Activated naive CD8-positive, alpha-beta T cell treated with anti-CD3 and anti-CD28 coated beads, Interleukin-2, amount 10 ng/mL, durations not matched to agents 7 days and 5 days (primary cell): ENCODE measurements around the gene DAPK1. TPM values are rescaled to one million over a fixed set of nuclear protein-coding genes. Genes with fewer than 3 reads are reported as not detected.
"Not testable (repeated sequence)": the region's sequence is repeated elsewhere in the genome, so short reads cannot be mapped to it uniquely, and the experiment has no call there.

Source experiments
- ATAC-seq: fragments of 150-1000 bp; cut with Tn5 transposase; one replicate; pipeline ENCODE4 v1.10.0; 2021; ENCODE audit warnings: low read depth, moderate library complexity
- POLR2A ChIA-PET: fragments of 350-600 bp; sonication (Branson Sonifier 250); formaldehyde crosslinking; loops from one replicate; lab custom pipeline; 2021; ENCODE audit warnings: antibody characterized with exemption; lab: Charles Lee
- DNase-seq: peaks from one replicate; pipeline ENCODE4 v3.0.0; 2021
- H3K27ac Mint-ChIP-seq: one replicate; pipeline ENCODE4 v1.8.0; 2022; ENCODE audit warnings: mild to moderate bottlenecking, mixed read lengths
- H3K27me3 Mint-ChIP-seq: one replicate; pipeline ENCODE4 v1.8.0; 2022; ENCODE audit warnings: mild to moderate bottlenecking, moderate library complexity, mixed read lengths
- H3K36me3 Mint-ChIP-seq: one replicate; pipeline ENCODE4 v1.8.0; 2021; ENCODE audit warnings: mild to moderate bottlenecking, mixed read lengths
- H3K4me1 Mint-ChIP-seq: one replicate; pipeline ENCODE4 v1.8.0; 2021; ENCODE audit warnings: mixed read lengths
- H3K4me3 Mint-ChIP-seq: one replicate; pipeline ENCODE4 v1.8.0; 2022; ENCODE audit warnings: mild to moderate bottlenecking, moderate library complexity, mixed read lengths
- H3K9me3 Mint-ChIP-seq: one replicate; pipeline ENCODE4 v1.8.0; 2021; ENCODE audit warnings: mixed read lengths
- total RNA-seq, 2 experiments: library from RNA; stranded (reverse); gene quantifications; one replicate each; pipeline ENCODE4 v1.2.3, GENCODE V29; 2021

The DAPK1 gene
- total RNA-seq, 2 experiments from 2014 or later = 1.2 to 1.3 TPM

- H3K36me3 Mint-ChIP-seq = no peaks in the 10 kb centered on the region
- no peak overlapping the region for H3K4me3 Mint-ChIP-seq
- POLR2A ChIA-PET = no interaction called here
- no peak for DNase-seq
- peaks cover 5% of the 10 kb centered on the region for H3K4me1 Mint-ChIP-seq
- no peak overlapping the region for H3K27ac Mint-ChIP-seq
- peaks cover 5% of the 10 kb centered on the region for H3K27me3 Mint-ChIP-seq
- ATAC-seq = no peak
- H3K9me3 Mint-ChIP-seq = peaks cover 2% of the 10 kb centered on the region
Measured at GRCh38 chr9:87731321-87731720, 233.7 kb downstream of the DAPK1 start.

- peaks cover 2% of the 10 kb centered on the region for H3K9me3 Mint-ChIP-seq
- DNase-seq (no peak), ATAC-seq (no peak)
- POLR2A ChIA-PET = no interaction called here
- H3K36me3 Mint-ChIP-seq = no peaks in the 10 kb centered on the region
- H3K27ac Mint-ChIP-seq = no peak overlapping the region
- H3K4me3 Mint-ChIP-seq = no peak overlapping the region
- peaks cover 7% of the 10 kb centered on the region for H3K27me3 Mint-ChIP-seq
- H3K4me1 Mint-ChIP-seq = peaks cover 3% of the 10 kb centered on the region
Measured at GRCh38 chr9:87732344-87732743, 234.7 kb downstream of the DAPK1 start.

GRCh38 chr9:87732756-87733155, 235.1 kb downstream of the DAPK1 start:
- ATAC-seq = no peak
- Mint-ChIP-seq H3K9me3 (peaks cover 2% of the 10 kb centered on the region), H3K27me3 (peaks cover 7% of the 10 kb centered on the region), H3K4me1 (peaks cover 3% of the 10 kb centered on the region), H3K4me3 (no peak overlapping the region), H3K27ac (no peak overlapping the region), H3K36me3 (no peaks in the 10 kb centered on the region)
- POLR2A ChIA-PET = no interaction called here
- DNase-seq = no peak

- no peak for DNase-seq
- peaks cover 3% of the 10 kb centered on the region for H3K4me1 Mint-ChIP-seq
- peaks cover 4% of the 10 kb centered on the region for H3K9me3 Mint-ChIP-seq
- no peak overlapping the region for H3K27ac Mint-ChIP-seq
- no peak for ATAC-seq
- peaks cover 7% of the 10 kb centered on the region for H3K27me3 Mint-ChIP-seq
- H3K4me3 Mint-ChIP-seq = no peak overlapping the region
- POLR2A ChIA-PET = no interaction called here
- no peaks in the 10 kb centered on the region for H3K36me3 Mint-ChIP-seq
Measured at GRCh38 chr9:87733273-87734052, 235.8 kb downstream of the DAPK1 start.

- POLR2A ChIA-PET = no interaction called here
- ATAC-seq = no peak
- Mint-ChIP-seq H3K27me3 (peaks cover 7% of the 10 kb centered on the region), H3K4me3 (no peak overlapping the region), H3K27ac (no peak overlapping the region), H3K4me1 (peaks cover 3% of the 10 kb centered on the region), H3K9me3 (peaks cover 4% of the 10 kb centered on the region), H3K36me3 (no peaks in the 10 kb centered on the region)
- DNase-seq = no peak
Measured at GRCh38 chr9:87734106-87734505, 236.4 kb downstream of the DAPK1 start.

GRCh38 chr9:87739546-87739945, 241.9 kb downstream of the DAPK1 start:
- H3K27ac Mint-ChIP-seq = no peak overlapping the region
- POLR2A ChIA-PET = no interaction called here
- no peaks in the 10 kb centered on the region for H3K36me3 Mint-ChIP-seq
- no peak for ATAC-seq
- peaks cover 7% of the 10 kb centered on the region for H3K9me3 Mint-ChIP-seq
- no peak overlapping the region for H3K4me3 Mint-ChIP-seq
- no peak for DNase-seq
- H3K4me1 Mint-ChIP-seq = peaks cover 2% of the 10 kb centered on the region
- H3K27me3 Mint-ChIP-seq = peaks cover 8% of the 10 kb centered on the region

GRCh38 chr9:87740209-87740608, 242.5 kb downstream of the DAPK1 start:
- ATAC-seq (no peak), DNase-seq (no peak)
- peaks cover 7% of the 10 kb centered on the region for H3K9me3 Mint-ChIP-seq
- POLR2A ChIA-PET = no interaction called here
- peaks cover 8% of the 10 kb centered on the region for H3K27me3 Mint-ChIP-seq
- H3K4me3 Mint-ChIP-seq = no peak overlapping the region
- H3K4me1 Mint-ChIP-seq = peaks cover 2% of the 10 kb centered on the region
- no peak overlapping the region for H3K27ac Mint-ChIP-seq
- no peaks in the 10 kb centered on the region for H3K36me3 Mint-ChIP-seq

GRCh38 chr9:87741326-87741725, 243.7 kb downstream of the DAPK1 start:
- peaks cover 2% of the 10 kb centered on the region for H3K4me1 Mint-ChIP-seq
- no peaks in the 10 kb centered on the region for H3K36me3 Mint-ChIP-seq
- peaks cover 7% of the 10 kb centered on the region for H3K9me3 Mint-ChIP-seq
- no peak overlapping the region for H3K27ac Mint-ChIP-seq
- POLR2A ChIA-PET = no interaction called here
- no peak for ATAC-seq
- H3K27me3 Mint-ChIP-seq = peaks cover 8% of the 10 kb centered on the region
- no peak for DNase-seq
- H3K4me3 Mint-ChIP-seq = no peak overlapping the region

GRCh38 chr9:87741891-87742290, 244.2 kb downstream of the DAPK1 start:
- Mint-ChIP-seq H3K4me3 (no peak overlapping the region), H3K36me3 (no peaks in the 10 kb centered on the region), H3K27ac (no peak overlapping the region), H3K4me1 (peaks cover 2% of the 10 kb centered on the region), H3K9me3 (peaks cover 7% of the 10 kb centered on the region), H3K27me3 (peaks cover 13% of the 10 kb centered on the region)
- POLR2A ChIA-PET = no interaction called here
- no peak for DNase-seq
- ATAC-seq = no peak

- H3K4me1 Mint-ChIP-seq = peaks cover 2% of the 10 kb centered on the region
- POLR2A ChIA-PET = no interaction called here
- no peak for DNase-seq
- H3K27ac Mint-ChIP-seq = no peak overlapping the region
- no peaks in the 10 kb centered on the region for H3K36me3 Mint-ChIP-seq
- peaks cover 7% of the 10 kb centered on the region for H3K9me3 Mint-ChIP-seq
- H3K27me3 Mint-ChIP-seq = peaks cover 13% of the 10 kb centered on the region
- ATAC-seq = no peak
- no peak overlapping the region for H3K4me3 Mint-ChIP-seq
Measured at GRCh38 chr9:87742813-87743428, 245.3 kb downstream of the DAPK1 start.

GRCh38 chr9:87744247-87744646, 246.6 kb downstream of the DAPK1 start:
- H3K36me3 Mint-ChIP-seq, H3K4me1 Mint-ChIP-seq, H3K27ac Mint-ChIP-seq, POLR2A ChIA-PET, DNase-seq, H3K9me3 Mint-ChIP-seq, ATAC-seq, H3K4me3 Mint-ChIP-seq: not testable (repeated sequence)
- H3K27me3 Mint-ChIP-seq = peaks cover 18% of the 10 kb centered on the region

GRCh38 chr9:87746186-87746585, 248.5 kb downstream of the DAPK1 start:
- peaks cover 15% of the 10 kb centered on the region for H3K27me3 Mint-ChIP-seq
- POLR2A ChIA-PET = no interaction called here

GRCh38 chr9:87748881-87749280, 251.2 kb downstream of the DAPK1 start:
- no peak for ATAC-seq
- H3K27ac Mint-ChIP-seq = no peak overlapping the region

More at GRCh38 chr9:87746186-87746585, 248.5 kb downstream of the DAPK1 start:
- no peaks in the 10 kb centered on the region for H3K36me3 Mint-ChIP-seq
- H3K9me3 Mint-ChIP-seq = peaks cover 4% of the 10 kb centered on the region
- no peak for ATAC-seq
- DNase-seq = no peak
- H3K27ac Mint-ChIP-seq = no peak overlapping the region
- H3K4me3 Mint-ChIP-seq = no peak overlapping the region
- H3K4me1 Mint-ChIP-seq = peaks cover 2% of the 10 kb centered on the region

More at GRCh38 chr9:87748881-87749280, 251.2 kb downstream of the DAPK1 start:
- peaks cover 13% of the 10 kb centered on the region for H3K27me3 Mint-ChIP-seq
- H3K4me1 Mint-ChIP-seq = no peaks in the 10 kb centered on the region
- no peak overlapping the region for H3K4me3 Mint-ChIP-seq
- POLR2A ChIA-PET = no interaction called here
- DNase-seq = no peak
- peaks cover 4% of the 10 kb centered on the region for H3K9me3 Mint-ChIP-seq
- no peaks in the 10 kb centered on the region for H3K36me3 Mint-ChIP-seq
